OCI-LY7 (cell line): ENCODE measurements around the gene SMIM24. TPM values are rescaled to one million over a fixed set of nuclear protein-coding genes. Genes with fewer than 3 reads are reported as not detected.

ENCODE experiments used
- BruUV-seq: library from RNA; stranded (reverse); fragments of 400-500 nt; replicated peaks from 2 replicates; lab custom pipeline; 2021; lab: Mats Ljungman, UMichigan
- CTCF ChIA-PET: fragments of 300-600 bp; sonication (Branson Sonifier 250); formaldehyde crosslinking; loops from one replicate; lab custom pipeline; 2022; ENCODE audit warnings: antibody characterized with exemption; ENCODE audit not compliant: unreplicated experiment; lab: Charles Lee
- POLR2A ChIA-PET: fragments of 300-600 bp; sonication (Branson Sonifier 250); formaldehyde crosslinking; loops from one replicate; lab custom pipeline; 2022; ENCODE audit warnings: antibody characterized with exemption; lab: Charles Lee
- DNase-seq: peaks from one replicate; pipeline ENCODE4 v3.0.0-alpha.2; 2015; ENCODE audit warnings: low spot score
- H2AFZ ChIP-seq: fragments of 200-600 bp; sonication (generic), shearing (Covaris generic); 2 replicates; pipeline ENCODE4 v1.6.1; 2014; ENCODE audit warnings: mild to moderate bottlenecking, antibody characterized with exemption, low read length, moderate library complexity
- H3K27ac ChIP-seq: fragments of 200-600 bp; sonication (generic); 2 replicates; pipeline ENCODE4 v1.5.1; 2014; ENCODE audit warnings: mixed run types, low read depth, mild to moderate bottlenecking, moderate library complexity, low read length, inconsistent platforms; ENCODE audit not compliant: poor library complexity, severe bottlenecking
- H3K36me3 ChIP-seq: fragments of 200-600 bp; sonication (generic); 2 replicates; pipeline ENCODE4 v1.6.1; 2014; ENCODE audit warnings: mild to moderate bottlenecking, antibody characterized with exemption, low read length, moderate library complexity, mixed read lengths; ENCODE audit not compliant: insufficient read depth
- H3K4me1 ChIP-seq: fragments of 200-600 bp; sonication (generic); 2 replicates; pipeline ENCODE4 v1.5.1; 2014; ENCODE audit warnings: mild to moderate bottlenecking, low read length; ENCODE audit not compliant: insufficient read depth, poor library complexity, severe bottlenecking
- H3K4me2 ChIP-seq: fragments of 200-600 bp; sonication (generic); 2 replicates; pipeline ENCODE4 v1.6.1; 2014; ENCODE audit warnings: mild to moderate bottlenecking, low read length
- H3K4me3 ChIP-seq: fragments of 200-600 bp; sonication (generic); 2 replicates; pipeline ENCODE4 v1.5.1; 2014; ENCODE audit warnings: mild to moderate bottlenecking, low read depth, low read length; ENCODE audit not compliant: poor library complexity, severe bottlenecking
- H3K79me2 ChIP-seq: fragments of 200-600 bp; sonication (generic); 2 replicates; pipeline ENCODE4 v1.6.1; 2016; ENCODE audit warnings: low read depth, mild to moderate bottlenecking, low read length, moderate library complexity, mixed read lengths; ENCODE audit not compliant: insufficient read depth
- H3K9me2 ChIP-seq: fragments of 200-600 bp; sonication (generic); 2 replicates; pipeline ENCODE4 v1.6.1; 2016; ENCODE audit warnings: mild to moderate bottlenecking, low read length, mixed read lengths; ENCODE audit not compliant: insufficient read depth
- H3K9me3 ChIP-seq: fragments of 200-600 bp; sonication (generic); 2 replicates; pipeline ENCODE4 v1.6.1; 2014; ENCODE audit warnings: mild to moderate bottlenecking, mixed run types, low read length, mixed read lengths
- H4K20me1 ChIP-seq: fragments of 200-600 bp; sonication (generic); 2 replicates; pipeline ENCODE4 v1.6.1; 2014; ENCODE audit warnings: mild to moderate bottlenecking, antibody characterized with exemption, low read length, moderate library complexity, mixed read lengths; ENCODE audit not compliant: insufficient read depth
- CTCF ChIP-seq: fragments of 200-600 bp; sonication (generic); conservative IDR thresholded peaks from 2 replicates; pipeline ENCODE4 v1.5.1; 2014; ENCODE audit warnings: mild to moderate bottlenecking, antibody characterized with exemption, low read length, moderate library complexity, mixed read lengths
- EZH2phosphoT487 ChIP-seq: fragments of 200-600 bp; sonication (generic); IDR thresholded peaks from 2 replicates; pipeline ENCODE4 v1.6.1; 2018; ENCODE audit warnings: low read depth, borderline replicate concordance, mild to moderate bottlenecking, mixed run types, antibody characterized with exemption, low read length, moderate library complexity, mixed read lengths
- intact Hi-C: fragments of 100-400 bp; cut with micrococcal nuclease; formaldehyde crosslinking; loops from one replicate; pipeline ENCODE4 v1.10.0; 2022; ENCODE audit not compliant: unreplicated experiment
- total RNA-seq, 2 experiments: library from RNA; depleted of rRNA in 1 of 2; stranded (reverse); fragments of >200 nt in 1 of 2; shearing (Covaris generic) in 1 of 2; gene quantifications; 2 replicates each; pipeline ENCODE4 v1.2.3, GENCODE V29; 2014 to 2022

SMIM24 gene
- total RNA-seq, 2 experiments from 2014 or later = 6.8 to 9.9 TPM

- Histone ChIP-seq H3K4me2 (no peak overlapping the region), H3K27ac (no peak overlapping the region), H3K79me2 (no peaks in the 10 kb centered on the region), H3K9me2 (no peaks in the 10 kb centered on the region), H3K4me1 (no peaks in the 10 kb centered on the region), H3K9me3 (no peaks in the 10 kb centered on the region), H4K20me1 (no peaks in the 10 kb centered on the region), H3K36me3 (peaks cover 42% of the 10 kb centered on the region), H2AFZ (no peak overlapping the region), H3K4me3 (no peak overlapping the region)
- BruUV-seq = no TSS peak
- POLR2A ChIA-PET = no interaction called here
- TF ChIP-seq EZH2phosphoT487 = no peak
- no peak for TF ChIP-seq CTCF
- DNase-seq = no peak
- intact Hi-C loops = no loop called here
- CTCF ChIA-PET = no interaction called here
Measured at GRCh38 chr19:3491396-3492119, 11.2 kb upstream of the SMIM24 start.

GRCh38 chr19:3483226-3483628, 2.9 kb upstream of the SMIM24 start, which contains the start of gene SMIM44:
Gene SMIM44 (minus strand): TSS chr19:3483441. CDS start chr19:3483403, 38 bp downstream.
- Histone ChIP-seq H3K27ac (peak within 1 kb of the TSS; percentile 84), H3K79me2 (no peaks in the 10 kb centered on the region), H2AFZ (no peak within 1 kb of the TSS), H3K9me2 (no peaks in the 10 kb centered on the region), H3K36me3 (no peaks in the 10 kb centered on the region), H3K4me2 (0 out of 2 replicates have a peak within 1 kb of the TSS, but pooled peaks have one; percentile 92), H3K4me3 (no peak within 1 kb of the TSS), H3K9me3 (no peaks in the 10 kb centered on the region), H3K4me1 (peaks cover 44% of the 10 kb centered on the region), H4K20me1 (no peaks in the 10 kb centered on the region)
- no peak for TF ChIP-seq CTCF
- no peak for TF ChIP-seq EZH2phosphoT487
- CTCF ChIA-PET = no interaction called here
- POLR2A ChIA-PET = no interaction called here
- intact Hi-C loops = no loop called here
- DNase-seq = no peak
- no TSS peak for BruUV-seq
